Inferior parietal cortex (tissue), 1 donor: ENCODE results near the gene WWC2.
"Not testable (repeated sequence)": the region's sequence is repeated elsewhere in the genome, so short reads cannot be mapped to it uniquely, and the experiment has no call there.

Experiments used
- DNase-seq: peaks from one replicate; pipeline ENCODE4 v3.0.0-alpha.2; 2016; ENCODE audit errors: extremely low spot score

Gene WWC2

DNA sequence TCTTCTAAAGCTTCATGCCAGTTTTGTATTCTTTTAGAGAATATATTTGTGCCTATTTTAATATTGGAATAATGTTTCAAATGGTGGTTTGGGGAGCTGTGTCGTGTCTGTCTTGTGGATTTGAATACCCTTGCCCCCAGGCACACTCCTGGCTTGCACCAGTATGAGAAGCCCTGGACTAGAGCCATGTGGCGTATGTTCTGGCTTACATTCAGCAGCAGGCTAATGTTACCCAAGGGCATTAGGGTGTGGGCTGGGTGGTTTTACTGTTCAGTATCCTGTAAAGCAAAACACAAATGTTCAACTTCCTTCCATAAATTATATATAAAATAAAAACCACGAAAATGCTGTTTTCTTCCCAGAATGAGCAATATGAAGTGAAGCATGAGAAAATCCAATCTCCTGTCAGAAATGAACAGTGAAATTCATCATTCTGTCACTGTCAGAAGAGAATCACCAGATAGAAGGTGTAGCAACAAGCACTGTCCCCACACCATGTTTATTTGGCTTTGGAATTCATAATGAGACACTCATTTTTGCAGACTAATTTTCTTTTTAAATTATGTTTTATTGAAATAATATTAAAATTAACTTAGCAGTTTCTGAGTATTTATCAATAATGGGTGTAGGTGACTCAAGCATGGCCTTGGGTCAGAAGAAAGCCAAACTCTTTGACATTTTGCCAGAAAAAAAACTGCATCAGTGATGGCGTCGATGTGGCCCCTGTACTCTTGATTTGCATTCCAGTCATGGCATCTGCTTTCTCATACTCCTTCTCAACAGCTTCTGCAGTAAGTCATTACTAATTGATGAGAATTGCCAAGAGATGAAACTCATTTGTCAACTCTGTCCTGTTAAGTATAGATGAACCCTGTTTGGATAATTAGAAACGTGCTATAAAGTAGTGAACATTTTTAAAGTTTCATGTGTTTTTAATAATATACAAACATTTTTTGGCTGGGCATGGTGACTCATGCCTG lies 43.8 kb downstream of the WWC2 start:
- no peak for DNase-seq

GRCh38 chr4:183144787-183145186 lies 45.7 kb downstream of the WWC2 start:
- DNase-seq, result no peak

- DNase-seq, result no peak
Measured at GRCh38 chr4:183145773-183146172, 46.7 kb downstream of the WWC2 start.

DNA sequence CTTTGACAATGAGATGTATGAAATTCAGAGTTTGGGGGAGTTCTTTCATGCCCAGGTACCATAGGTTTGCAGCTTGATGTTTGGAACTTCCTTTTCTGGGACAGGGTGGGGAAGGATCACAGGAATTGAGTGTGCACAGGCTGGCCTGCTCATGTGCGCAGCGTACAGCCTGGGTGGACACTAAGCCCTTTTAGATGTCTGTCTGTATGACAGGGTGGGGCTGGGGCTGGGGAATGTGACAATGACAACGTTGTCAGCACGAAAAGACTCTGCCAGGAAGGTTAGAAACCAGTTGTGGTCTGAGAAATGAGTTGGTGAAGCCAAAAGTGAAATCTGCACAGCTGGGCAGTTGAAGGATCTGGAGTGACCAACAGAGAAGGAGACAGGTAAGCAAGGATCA lies 47.4 kb downstream of the WWC2 start:
- DNase-seq, result no peak

- DNase-seq, result no peak
Measured at GRCh38 chr4:183147196-183147595, 48.1 kb downstream of the WWC2 start.

DNA sequence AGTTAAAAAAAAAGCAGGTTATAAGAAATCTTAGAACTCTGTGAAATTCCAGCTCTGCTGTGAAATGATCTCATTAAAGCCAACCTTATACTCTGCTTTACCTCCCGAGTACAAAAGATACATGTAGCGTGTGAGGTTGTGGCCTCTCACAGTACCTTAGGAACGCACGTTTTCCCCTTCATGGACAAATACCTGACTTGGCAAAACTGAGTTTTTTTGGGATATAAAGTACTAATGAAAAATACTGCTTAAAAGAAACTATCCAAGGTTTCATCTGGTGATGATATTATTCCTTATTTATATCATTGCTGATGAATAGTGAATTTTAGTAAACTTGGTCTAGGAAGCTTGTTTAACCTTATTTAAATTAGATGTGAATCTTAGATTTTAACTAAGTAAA lies 48.9 kb downstream of the WWC2 start:
- no peak for DNase-seq

DNA sequence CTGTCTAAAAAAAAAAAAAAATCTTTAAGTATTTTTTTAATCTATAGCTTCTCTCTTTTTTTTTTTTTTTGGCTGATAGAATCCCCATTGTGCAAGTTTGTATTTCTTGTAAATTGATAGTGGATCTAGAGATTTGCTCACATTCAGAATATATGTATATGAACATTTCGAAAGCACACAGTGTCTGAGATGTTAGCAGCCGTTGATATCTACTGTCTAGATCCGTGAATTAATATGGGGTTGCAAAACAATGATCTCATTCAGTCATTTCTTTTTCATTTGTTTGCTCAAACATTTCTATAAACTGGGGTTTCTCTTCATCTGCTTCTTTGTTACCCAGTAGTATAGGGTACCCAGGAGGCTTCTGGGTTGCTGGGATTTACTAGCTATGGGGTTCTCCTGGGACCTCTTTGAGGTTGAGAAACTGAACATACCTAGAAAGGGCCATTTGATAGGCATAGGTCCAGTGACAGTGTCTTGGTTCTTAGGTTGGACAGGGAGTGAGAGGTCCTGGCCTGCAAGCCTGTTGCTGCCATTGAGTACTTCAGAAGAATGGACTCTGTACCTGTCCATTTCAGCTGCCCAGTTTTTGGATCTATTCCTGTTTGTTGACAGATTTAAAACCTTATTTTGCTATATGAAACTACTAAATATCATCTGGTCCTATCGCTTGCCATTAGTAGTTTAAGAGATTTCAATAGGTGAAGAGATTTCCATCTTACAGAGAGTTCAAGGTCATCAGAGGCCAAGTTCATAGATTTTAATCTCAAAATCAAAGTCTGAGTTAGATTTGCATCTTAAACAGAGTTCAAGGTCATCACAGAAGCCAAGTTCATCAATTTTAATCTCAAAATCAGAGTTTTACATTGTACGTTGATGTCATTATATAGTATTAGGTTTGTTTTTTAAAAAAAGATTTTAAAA lies 50.8 kb downstream of the WWC2 start:
- no peak for DNase-seq

DNA sequence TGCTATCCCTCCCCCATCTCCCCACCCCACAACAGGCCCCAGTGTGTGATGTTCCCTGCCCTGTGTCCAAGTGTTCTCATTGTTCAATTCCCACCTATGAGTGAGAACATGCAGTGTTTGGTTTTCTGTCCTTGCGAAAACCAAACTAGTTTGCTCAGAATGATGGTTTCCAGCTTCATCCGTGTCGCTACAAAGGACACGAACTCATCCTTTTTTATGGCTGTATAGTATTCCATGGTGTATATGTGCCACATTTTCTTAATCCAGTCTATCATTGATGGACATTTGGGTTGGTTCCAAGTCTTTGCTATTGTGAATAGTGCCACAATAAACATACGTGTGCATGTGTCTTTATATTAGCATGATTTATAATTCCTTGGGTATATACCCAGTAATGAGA lies 51.6 kb downstream of the WWC2 start:
- not testable (repeated sequence) for DNase-seq

DNA sequence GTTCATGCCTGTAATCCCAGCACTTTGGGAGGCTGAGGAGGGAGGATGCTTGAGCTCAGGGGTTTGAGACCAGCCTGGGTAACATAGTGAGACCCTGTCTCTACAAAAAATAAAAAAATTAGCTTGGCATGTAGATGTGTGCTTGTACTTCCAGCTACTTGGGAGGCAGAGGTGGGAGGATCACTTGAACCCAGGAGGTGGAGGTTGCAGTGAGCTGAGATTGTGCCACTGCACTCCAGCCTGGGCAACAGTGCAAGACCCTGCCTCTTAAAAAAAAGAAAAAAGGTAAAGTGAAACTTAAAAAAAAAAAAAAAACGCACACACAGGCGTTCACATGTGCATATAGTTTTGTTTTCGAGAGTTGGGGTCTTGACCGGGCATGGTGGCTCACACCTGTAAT lies 53.2 kb downstream of the WWC2 start:
- DNase-seq, result not testable (repeated sequence)

DNA sequence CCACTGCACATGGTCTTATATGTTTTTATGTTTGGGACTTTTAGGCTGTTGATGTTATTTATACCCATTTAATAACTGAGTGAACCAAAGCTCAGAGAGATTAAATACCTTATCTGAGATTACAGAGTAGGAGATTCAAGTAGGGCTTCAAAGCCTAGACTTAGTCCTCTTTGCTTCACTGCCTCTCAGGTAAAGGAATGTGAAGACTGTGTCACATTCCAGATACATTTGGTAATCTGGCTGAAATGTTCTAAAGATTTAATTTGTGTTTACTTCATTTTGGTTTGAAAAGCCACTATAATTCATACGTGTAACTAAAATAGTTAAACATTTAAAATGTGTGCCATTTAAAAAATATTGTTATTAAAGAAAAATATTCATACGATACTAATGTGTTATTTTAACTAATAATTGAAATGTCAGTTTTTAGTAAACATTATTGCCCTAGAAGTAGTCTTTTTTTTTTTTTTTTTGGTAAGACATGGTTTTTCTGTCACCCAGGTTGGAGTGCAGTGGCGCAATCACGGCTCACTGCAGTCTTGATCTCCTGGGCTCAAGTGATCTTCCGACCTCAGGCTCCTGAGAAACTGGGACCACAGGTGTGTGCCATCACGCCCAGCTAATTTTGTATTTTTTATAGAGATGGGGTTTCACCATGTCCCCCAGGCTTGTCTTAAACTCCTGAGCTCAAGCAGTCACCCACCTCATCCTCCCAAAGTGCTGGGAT lies 54.3 kb downstream of the WWC2 start:
- no peak for DNase-seq

GRCh38 chr4:183154701-183155391 lies 55.8 kb downstream of the WWC2 start:
- no peak for DNase-seq

GRCh38 chr4:183155450-183156184 lies 56.6 kb downstream of the WWC2 start:
- DNase-seq, result no peak

DNA sequence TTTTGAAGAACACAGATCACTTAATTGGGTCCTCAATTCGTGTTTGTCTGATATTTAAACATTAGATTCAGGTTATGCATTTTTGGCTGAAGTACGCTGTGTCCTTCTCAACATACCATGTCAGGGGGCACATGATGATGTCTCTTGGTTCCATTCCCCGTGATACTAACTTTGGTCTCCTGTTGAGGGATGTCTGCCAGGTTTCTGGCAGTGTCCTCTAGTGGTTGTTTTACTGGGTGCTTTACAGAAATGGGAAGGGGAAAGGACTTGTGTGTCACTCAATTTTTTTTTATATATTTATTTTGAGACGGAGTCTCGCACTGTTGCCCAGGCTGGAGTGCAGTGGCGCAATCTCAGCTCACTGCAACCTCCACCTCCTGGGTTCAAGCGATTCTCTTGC lies 58.2 kb downstream of the WWC2 start:
- DNase-seq, result no peak

DNA sequence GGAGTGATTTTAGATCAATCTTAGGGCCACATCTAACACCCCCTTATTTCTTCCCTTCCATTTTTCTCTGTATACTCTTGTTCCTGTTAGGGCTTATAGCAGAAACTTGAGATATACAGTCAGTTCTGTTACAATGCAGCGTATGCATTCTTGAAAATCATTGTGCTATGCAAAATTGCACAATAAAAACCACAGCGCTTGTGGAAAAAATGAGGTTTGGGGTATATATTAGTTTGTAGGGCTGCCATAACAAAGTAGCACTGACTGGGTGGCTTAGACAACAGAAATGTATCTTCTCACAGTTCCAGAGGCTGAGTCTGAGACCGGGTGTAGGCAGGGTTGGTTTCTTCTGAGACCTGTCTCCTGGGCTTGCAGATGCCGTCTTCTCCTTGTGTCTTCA lies 59.0 kb downstream of the WWC2 start:
- no peak for DNase-seq

DNA sequence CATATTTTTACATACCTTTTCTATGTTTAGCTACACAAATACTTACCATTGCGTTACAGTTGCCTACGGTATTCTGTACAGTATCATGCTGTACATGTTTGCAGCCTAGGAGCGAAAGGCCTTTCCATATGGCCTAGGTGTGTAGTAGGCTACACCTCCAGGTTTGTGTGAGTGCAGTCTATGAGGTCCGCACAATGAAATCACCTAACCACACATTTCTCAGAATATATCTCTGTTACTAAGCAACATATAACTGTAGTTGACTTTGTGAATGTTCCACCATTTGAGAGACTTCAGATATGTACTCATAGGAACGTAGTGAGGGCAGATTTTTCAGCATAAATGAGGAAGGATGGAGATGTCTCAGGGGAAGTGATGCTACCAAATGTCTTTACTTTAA lies 62.6 kb downstream of the WWC2 start:
- no peak for DNase-seq

GRCh38 chr4:183163135-183163534 lies 64.1 kb downstream of the WWC2 start:
- DNase-seq, result no peak

- no peak for DNase-seq
Measured at GRCh38 chr4:183164963-183165362, 65.9 kb downstream of the WWC2 start.

- DNase-seq, result no peak
Measured at GRCh38 chr4:183165376-183165775, 66.3 kb downstream of the WWC2 start.

- DNase-seq, result no peak
Measured at GRCh38 chr4:183170894-183171293, 71.8 kb downstream of the WWC2 start.

DNA sequence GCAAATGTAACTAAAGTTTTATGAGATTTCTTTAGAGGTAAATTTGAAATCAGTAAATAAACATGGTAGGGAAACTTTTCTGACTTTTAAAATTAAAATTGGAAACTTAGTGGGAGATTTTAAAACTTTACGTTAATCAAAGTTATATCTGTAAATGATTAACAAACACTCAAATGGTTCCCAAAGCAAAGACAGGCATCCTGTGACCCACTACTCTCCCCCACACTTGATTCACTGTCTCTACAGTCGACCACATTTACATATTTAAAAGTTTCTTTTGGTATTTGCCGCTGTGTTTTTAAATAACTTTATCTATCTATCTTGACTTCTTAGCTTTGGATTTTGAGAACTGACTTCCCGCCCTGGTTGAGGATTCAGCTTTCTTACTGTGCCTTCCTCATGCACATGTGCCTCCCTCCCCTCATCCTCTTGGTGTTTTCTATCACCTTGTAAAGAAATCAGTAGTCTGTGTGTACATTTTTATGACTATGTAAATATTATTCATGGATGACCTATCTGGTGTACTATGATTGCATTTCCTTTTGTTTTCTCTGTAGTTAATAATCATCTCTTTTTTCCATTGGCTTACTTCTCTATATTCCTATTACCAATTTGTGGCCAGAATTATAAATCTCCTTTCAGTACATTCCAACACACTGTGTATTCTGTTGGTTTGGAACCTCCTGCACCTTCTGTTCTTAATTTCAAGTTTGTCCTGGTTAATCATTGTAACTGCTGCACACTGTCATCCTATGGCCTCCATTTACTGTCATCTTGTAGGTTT lies 72.6 kb downstream of the WWC2 start:
- no peak for DNase-seq
